Liver (tissue), 3 donors: ENCODE results near the gene TBC1D22B.

Experiments
- CTCF ChIP-seq: fragments of 150-350 bp; IDR thresholded peaks from 2 replicates; pipeline ENCODE4 v1.5.1; 2017; ENCODE audit warnings: improper control_type of control experiment, low read depth, low read length; ENCODE audit not compliant: missing input control
- EGR1 ChIP-seq, 2 donors: IDR thresholded peaks; 2 replicates each; pipeline ENCODE4 v1.6.1; 2016 to 2018; ENCODE audit warnings: antibody characterized with exemption in 2 of 2, low read depth in 2 of 2
- GABPA ChIP-seq, 2 donors: IDR thresholded peaks in 1 of 2; conservative IDR thresholded peaks in 1 of 2; 2 replicates each; pipeline ENCODE4 v1.6.1; 2016; ENCODE audit warnings: antibody characterized with exemption in 2 of 2, mild to moderate bottlenecking in 1 of 2, moderate library complexity in 1 of 2
- MAX ChIP-seq: IDR thresholded peaks from 2 replicates; pipeline ENCODE4 v1.6.1; 2016; ENCODE audit warnings: antibody characterized with exemption
- REST ChIP-seq: IDR thresholded peaks from 2 replicates; pipeline ENCODE4 v1.6.1; 2016; ENCODE audit warnings: antibody characterized with exemption, mild to moderate bottlenecking
- ZBTB33 ChIP-seq: IDR thresholded peaks from 2 replicates; pipeline ENCODE4 v1.6.1; 2016; ENCODE audit warnings: antibody characterized with exemption
- donor health status: healthy.
- donor health status: healthy.

GRCh38 chr6:37309692-37310091 is 52.1 kb downstream of the TBC1D22B start:
- TF ChIP-seq CTCF (no peak), REST (no peak), MAX (no peak), GABPA (IDR thresholded peaks at IDR 0.05 in 1 of 2, conservative IDR thresholded peaks at IDR 0.05 in 1 of 2) (no peak), EGR1 (IDR thresholded peaks at IDR 0.05; ENCODE audit: low read depth in 2 of 2) (no peak), ZBTB33 (no peak)
